Astrocyte (in vitro differentiated cells and primary cell): ENCODE measurements around the gene KIAA0408. TPM values are rescaled to one million over a fixed set of nuclear protein-coding genes. Genes with fewer than 3 reads are reported as not detected.

Experiments
- DNase-seq: peaks from one replicate; pipeline ENCODE4 v3.0.0-alpha.2; 2010; ENCODE audit warnings: low read depth
- FAIRE-seq: peaks from 2 replicates; lab custom pipeline; 2011; peaks lifted over from hg19 to GRCh38; lab: Jason Lieb, UNC
- H2AFZ ChIP-seq: 2 replicates; pipeline ENCODE4 v1.6.0; 2012; ENCODE audit warnings: low read depth, low read length, inconsistent platforms
- H3K27ac ChIP-seq: 2 replicates; pipeline ENCODE4 v1.5.1; 2011; ENCODE audit warnings: low read depth, low read length, inconsistent platforms
- H3K27me3 ChIP-seq: 2 replicates; pipeline ENCODE4 v1.6.0; 2011; ENCODE audit warnings: low read length, inconsistent platforms; ENCODE audit not compliant: insufficient read depth
- H3K36me3 ChIP-seq: 2 replicates; pipeline ENCODE4 v1.5.1; 2011; ENCODE audit warnings: low read length, inconsistent platforms; ENCODE audit not compliant: insufficient read depth
- H3K4me1 ChIP-seq: 2 replicates; pipeline ENCODE4 v1.5.1; 2011; ENCODE audit warnings: low read length, inconsistent platforms; ENCODE audit not compliant: insufficient read depth
- H3K4me2 ChIP-seq: 2 replicates; pipeline ENCODE4 v1.6.0; 2012; ENCODE audit warnings: low read length, inconsistent platforms
- H3K4me3 ChIP-seq: 2 replicates; pipeline ENCODE4 v1.5.1; 2011; ENCODE audit warnings: low read depth, mild to moderate bottlenecking, low read length, inconsistent platforms; ENCODE audit not compliant: insufficient read depth
- H3K79me2 ChIP-seq: 2 replicates; pipeline ENCODE4 v1.6.0; 2012; ENCODE audit warnings: mild to moderate bottlenecking, low read length, inconsistent platforms; ENCODE audit not compliant: insufficient read depth
- H3K9ac ChIP-seq: 2 replicates; pipeline ENCODE4 v1.6.0; 2012; ENCODE audit warnings: mild to moderate bottlenecking, low read length, inconsistent platforms
- H3K9me3 ChIP-seq: 2 replicates; pipeline ENCODE4 v1.5.1; 2012; ENCODE audit warnings: low read depth, mild to moderate bottlenecking, low read length, inconsistent platforms; ENCODE audit not compliant: insufficient read depth
- H4K20me1 ChIP-seq: 2 replicates; pipeline ENCODE4 v1.6.0; 2012; ENCODE audit warnings: low read length, inconsistent platforms; ENCODE audit not compliant: insufficient read depth
- H3K27ac Mint-ChIP-seq: one replicate; pipeline ENCODE4 v1.8.0; 2021; ENCODE audit warnings: mild to moderate bottlenecking, mixed read lengths; ENCODE audit not compliant: unreplicated experiment
- H3K27me3 Mint-ChIP-seq: one replicate; pipeline ENCODE4 v1.8.0; 2021; ENCODE audit warnings: low read depth, mixed read lengths; ENCODE audit not compliant: unreplicated experiment
- H3K36me3 Mint-ChIP-seq: one replicate; pipeline ENCODE4 v1.8.0; 2021; ENCODE audit warnings: low read depth, mixed read lengths; ENCODE audit not compliant: unreplicated experiment
- H3K4me1 Mint-ChIP-seq: one replicate; pipeline ENCODE4 v1.8.0; 2021; ENCODE audit warnings: low read depth, mixed read lengths; ENCODE audit not compliant: unreplicated experiment
- H3K4me3 Mint-ChIP-seq: one replicate; pipeline ENCODE4 v1.8.0; 2021; ENCODE audit warnings: mild to moderate bottlenecking, moderate library complexity, mixed read lengths; ENCODE audit not compliant: unreplicated experiment
- H3K9me3 Mint-ChIP-seq: one replicate; pipeline ENCODE4 v1.8.0; 2021; ENCODE audit warnings: mild to moderate bottlenecking, mixed read lengths; ENCODE audit not compliant: unreplicated experiment
- EZH2 ChIP-seq: IDR thresholded peaks from 2 replicates; pipeline ENCODE4 v1.6.1; 2012; ENCODE audit warnings: mild to moderate bottlenecking, low read length, inconsistent platforms; ENCODE audit not compliant: insufficient read depth
- total RNA-seq: library from RNA; stranded (reverse); gene quantifications from 2 replicates; pipeline ENCODE4 v1.2.1, GENCODE V29; 2021
- TF ChIP-seq, protein P1 (sequence below): IDR thresholded peaks from 2 replicates; pipeline ENCODE4 v1.5.1; 2011; ENCODE audit warnings: low read depth, mild to moderate bottlenecking, inconsistent platforms, low read length, moderate library complexity; ENCODE audit not compliant: insufficient read depth

KIAA0408 gene
- total RNA-seq, 1 donor from 2014 or later: 19.6 TPM

DNA sequence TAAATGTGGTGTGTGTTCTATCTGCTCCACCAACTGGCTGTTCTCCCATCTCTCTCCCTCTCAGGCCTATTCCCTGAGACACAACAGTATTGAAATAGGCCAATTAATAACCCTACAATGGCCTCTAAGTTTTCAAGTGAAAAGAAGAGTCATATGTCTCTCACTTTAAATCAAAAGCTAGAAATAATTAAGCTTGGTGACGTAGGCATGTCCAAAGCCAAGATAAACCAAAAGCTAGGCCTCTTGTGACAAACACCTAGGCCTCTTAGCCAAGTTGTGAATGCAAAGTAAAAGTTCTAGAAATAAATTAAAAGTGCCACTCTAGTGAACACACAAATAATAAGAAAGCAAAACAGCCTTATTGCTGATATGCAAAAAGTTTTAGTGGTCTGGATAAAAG lies 30.1 kb upstream of the KIAA0408 start:
- H3K9ac ChIP-seq: no peak overlapping the region
- H3K27ac ChIP-seq: no peak overlapping the region
- no peaks in the 10 kb centered on the region for H3K27me3 ChIP-seq
- H3K36me3 ChIP-seq: peaks cover 9% of the 10 kb centered on the region
- no peak overlapping the region for H3K4me2 ChIP-seq
- DNase-seq: no peak
- no peaks in the 10 kb centered on the region for H4K20me1 ChIP-seq
- H3K4me1 ChIP-seq: peaks cover 12% of the 10 kb centered on the region
- peaks cover 21% of the 10 kb centered on the region for H3K36me3 Mint-ChIP-seq
- H3K4me3 Mint-ChIP-seq: no peak overlapping the region
- no peak overlapping the region for H3K4me3 ChIP-seq
- no peaks in the 10 kb centered on the region for H3K9me3 Mint-ChIP-seq
- H3K9me3 ChIP-seq: no peaks in the 10 kb centered on the region
- H2AFZ ChIP-seq: no peak overlapping the region
- H3K27ac Mint-ChIP-seq: no peak overlapping the region
- no peak for TF ChIP-seq EZH2
- H3K79me2 ChIP-seq: no peaks in the 10 kb centered on the region
- no peak for FAIRE-seq
- H3K27me3 Mint-ChIP-seq: no peaks in the 10 kb centered on the region
- H3K4me1 Mint-ChIP-seq: peaks cover 9% of the 10 kb centered on the region

DNA sequence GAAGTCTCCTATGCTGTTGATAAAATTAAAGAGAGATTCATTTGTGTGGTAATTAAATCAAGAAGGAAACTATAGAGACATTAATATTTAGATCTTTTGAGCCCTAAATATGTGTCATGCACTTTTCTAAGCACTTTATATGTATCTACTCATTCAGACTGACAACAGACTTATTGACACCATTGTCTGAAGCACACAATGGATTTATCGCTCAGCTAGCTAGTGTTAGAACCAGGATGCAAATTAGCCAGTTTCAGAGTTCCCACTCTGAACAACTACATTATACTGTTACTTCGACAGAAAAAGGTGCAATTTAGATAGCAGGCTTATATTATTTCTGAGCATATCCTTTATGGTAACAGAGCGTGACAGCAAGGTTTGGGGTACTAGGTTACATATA lies 27.7 kb upstream of the KIAA0408 start:
- Histone ChIP-seq H3K4me2 (no peak overlapping the region), H3K36me3 (peaks cover 15% of the 10 kb centered on the region), H3K9ac (no peak overlapping the region), H3K79me2 (no peaks in the 10 kb centered on the region), H3K9me3 (no peaks in the 10 kb centered on the region), H2AFZ (no peak overlapping the region), H3K27ac (no peak overlapping the region), H3K27me3 (no peaks in the 10 kb centered on the region), H3K4me1 (peaks cover 33% of the 10 kb centered on the region), H3K4me3 (no peak overlapping the region), H4K20me1 (no peaks in the 10 kb centered on the region)
- TF ChIP-seq, protein P1, sequence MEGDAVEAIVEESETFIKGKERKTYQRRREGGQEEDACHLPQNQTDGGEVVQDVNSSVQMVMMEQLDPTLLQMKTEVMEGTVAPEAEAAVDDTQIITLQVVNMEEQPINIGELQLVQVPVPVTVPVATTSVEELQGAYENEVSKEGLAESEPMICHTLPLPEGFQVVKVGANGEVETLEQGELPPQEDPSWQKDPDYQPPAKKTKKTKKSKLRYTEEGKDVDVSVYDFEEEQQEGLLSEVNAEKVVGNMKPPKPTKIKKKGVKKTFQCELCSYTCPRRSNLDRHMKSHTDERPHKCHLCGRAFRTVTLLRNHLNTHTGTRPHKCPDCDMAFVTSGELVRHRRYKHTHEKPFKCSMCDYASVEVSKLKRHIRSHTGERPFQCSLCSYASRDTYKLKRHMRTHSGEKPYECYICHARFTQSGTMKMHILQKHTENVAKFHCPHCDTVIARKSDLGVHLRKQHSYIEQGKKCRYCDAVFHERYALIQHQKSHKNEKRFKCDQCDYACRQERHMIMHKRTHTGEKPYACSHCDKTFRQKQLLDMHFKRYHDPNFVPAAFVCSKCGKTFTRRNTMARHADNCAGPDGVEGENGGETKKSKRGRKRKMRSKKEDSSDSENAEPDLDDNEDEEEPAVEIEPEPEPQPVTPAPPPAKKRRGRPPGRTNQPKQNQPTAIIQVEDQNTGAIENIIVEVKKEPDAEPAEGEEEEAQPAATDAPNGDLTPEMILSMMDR: no peak
- no peak for TF ChIP-seq EZH2
- Mint-ChIP-seq H3K9me3 (no peaks in the 10 kb centered on the region), H3K36me3 (peaks cover 25% of the 10 kb centered on the region), H3K27ac (no peak overlapping the region), H3K27me3 (no peaks in the 10 kb centered on the region), H3K4me1 (peaks cover 23% of the 10 kb centered on the region), H3K4me3 (no peak overlapping the region)
- no peak for DNase-seq
- FAIRE-seq: peak; percentile 29

- H3K27me3 Mint-ChIP-seq: no peaks in the 10 kb centered on the region
- Histone ChIP-seq H3K36me3 (peaks cover 9% of the 10 kb centered on the region), H3K79me2 (no peaks in the 10 kb centered on the region), H4K20me1 (no peaks in the 10 kb centered on the region), H2AFZ (no peak overlapping the region), H3K27ac (peak overlapping the region; percentile 83), H3K27me3 (no peaks in the 10 kb centered on the region), H3K4me3 (peak overlapping the region; percentile 27), H3K4me2 (peak overlapping the region; percentile 79), H3K9ac (peak overlapping the region; percentile 55), H3K4me1 (peaks cover 47% of the 10 kb centered on the region), H3K9me3 (no peaks in the 10 kb centered on the region)
- no peak for TF ChIP-seq EZH2
- TF ChIP-seq, protein P1: no peak
- H3K9me3 Mint-ChIP-seq: no peaks in the 10 kb centered on the region
- H3K36me3 Mint-ChIP-seq: peaks cover 9% of the 10 kb centered on the region
- H3K27ac Mint-ChIP-seq: peak overlapping the region; percentile 88
- FAIRE-seq (no peak), DNase-seq (peak; percentile 74)
- no peak overlapping the region for H3K4me3 Mint-ChIP-seq
- peaks cover 28% of the 10 kb centered on the region for H3K4me1 Mint-ChIP-seq
Observed at GRCh38 chr6:127484212-127484863, 25.1 kb upstream of the KIAA0408 start.
